H1 (cell line): ENCODE data around the gene SLC13A5. TPM values are rescaled to one million over a fixed set of nuclear protein-coding genes. Genes with fewer than 3 reads are reported as not detected.

Experiments used
- CTCF ChIA-PET: fragments of 300-600 bp; sonication (Branson Sonifier 250); formaldehyde crosslinking; loops from one replicate; lab custom pipeline; 2021; ENCODE audit not compliant: partially characterized antibody; lab: Charles Lee
- POLR2A ChIA-PET: fragments of 300-600 bp; sonication (Branson Sonifier 250); formaldehyde crosslinking; loops from one replicate; lab custom pipeline; 2021; ENCODE audit warnings: inconsistent platforms; ENCODE audit not compliant: partially characterized antibody; lab: Charles Lee
- DNase-seq, 2 experiments: peaks; one replicate each; pipeline versions ENCODE4 v3.0.0 to v3.0.0-alpha.2; 2010 to 2022; ENCODE audit warnings: low spot score in 2 of 2, low read depth in 1 of 2, mixed read lengths in 1 of 2
- FAIRE-seq: peaks from 2 replicates; lab custom pipeline; 2011; peaks lifted over from hg19 to GRCh38; lab: Jason Lieb, UNC
- H2AFZ ChIP-seq: 2 replicates; pipeline ENCODE4 v1.8.1; 2012; ENCODE audit warnings: low read length, inconsistent platforms
- H2AK5ac ChIP-seq: 2 replicates; pipeline ENCODE4 v1.6.1; 2013; ENCODE audit warnings: low read depth, low read length
- H2BK120ac ChIP-seq: replicated peaks from 2 replicates; pipeline ENCODE3; 2013; ENCODE audit warnings: low read depth, low read length, inconsistent platforms
- H2BK12ac ChIP-seq: 2 replicates; pipeline ENCODE4 v1.6.1; 2013; ENCODE audit warnings: low read depth, low read length
- H2BK15ac ChIP-seq: 2 replicates; pipeline ENCODE4 v1.6.1; 2013; ENCODE audit warnings: low read length
- H2BK20ac ChIP-seq: 2 replicates; pipeline ENCODE4 v1.6.1; 2013; ENCODE audit warnings: low read length
- H2BK5ac ChIP-seq: 2 replicates; pipeline ENCODE4 v1.6.1; 2013; ENCODE audit warnings: low read depth, low read length
- H3K14ac ChIP-seq: 2 replicates; pipeline ENCODE4 v1.6.1; 2013; ENCODE audit warnings: inconsistent platforms; ENCODE audit not compliant: insufficient read length
- H3K18ac ChIP-seq: 2 replicates; pipeline ENCODE4 v1.6.1; 2013; ENCODE audit warnings: low read length; ENCODE audit errors: extremely low read depth
- H3K23ac ChIP-seq: 2 replicates; pipeline ENCODE4 v1.6.1; 2013; ENCODE audit warnings: inconsistent platforms; ENCODE audit not compliant: insufficient read length
- H3K23me2 ChIP-seq: 2 replicates; pipeline ENCODE4 v1.6.1; 2013; ENCODE audit warnings: low read depth, low read length
- H3K27ac ChIP-seq: 2 replicates; pipeline ENCODE4 v1.6.1; 2011; ENCODE audit warnings: low read depth, low read length, inconsistent platforms
- H3K27me3 ChIP-seq, 4 experiments: replicated peaks in 1 of 4; 1 replicate in 1 of 4; 2 replicates in 3 of 4; pipeline versions ENCODE4 v1.6.1 to v1.8.1; 2011 to 2013; ENCODE audit warnings: low read length in 3 of 4, mild to moderate bottlenecking in 3 of 4, inconsistent platforms in 2 of 4, mixed read lengths in 2 of 4, moderate library complexity in 1 of 4; ENCODE audit not compliant: control insufficient read depth in 3 of 4, insufficient read depth in 3 of 4; ENCODE audit errors: extremely low read depth in 1 of 4
- H3K36me3 ChIP-seq, 4 experiments: 2 replicates each; pipeline versions ENCODE4 v1.6.1 to v1.8.1; 2011 to 2013; ENCODE audit warnings: mild to moderate bottlenecking in 4 of 4, low read length in 3 of 4, moderate library complexity in 2 of 4, control low read depth in 1 of 4, inconsistent platforms in 1 of 4; ENCODE audit not compliant: insufficient read depth in 4 of 4, control insufficient read depth in 2 of 4
- H3K4ac ChIP-seq: replicated peaks from 2 replicates; pipeline ENCODE3; 2013; ENCODE audit warnings: low read length, low read depth, mixed read lengths, inconsistent platforms; ENCODE audit not compliant: insufficient read length
- H3K4me1 ChIP-seq, 4 experiments: replicated peaks in 1 of 4; 1 replicate in 1 of 4; 2 replicates in 3 of 4; pipeline versions ENCODE4 v1.6.1 to v1.8.1; 2011 to 2013; ENCODE audit warnings: low read length in 3 of 4, inconsistent platforms in 2 of 4, mixed read lengths in 1 of 4; ENCODE audit not compliant: insufficient read depth in 4 of 4, control insufficient read depth in 3 of 4
- H3K4me2 ChIP-seq, 2 experiments: 2 replicates each; pipeline versions ENCODE4 v1.6.1 to v1.8.1; 2011 to 2013; ENCODE audit warnings: low read depth in 2 of 2, low read length in 2 of 2, control low read depth in 1 of 2, inconsistent platforms in 1 of 2, mild to moderate bottlenecking in 1 of 2; ENCODE audit not compliant: insufficient read depth in 1 of 2
- H3K4me3 ChIP-seq, 4 experiments: fragments of 200-600, 300-600 bp in 1 of 4; sonication (generic), shearing (Covaris generic), sonication (Bioruptor Twin) in 1 of 4; 2 replicates each; pipeline versions ENCODE4 v1.5.1 to v1.8.1; 2011 to 2016; ENCODE audit warnings: low read length in 4 of 4, low read depth in 3 of 4, control low read depth in 2 of 4, inconsistent platforms in 2 of 4, mild to moderate bottlenecking in 2 of 4, mixed read lengths in 1 of 4, moderate library complexity in 1 of 4; ENCODE audit not compliant: insufficient read depth in 2 of 4; ENCODE audit errors: extremely low read depth in 1 of 4
- H3K56ac ChIP-seq: replicated peaks from 2 replicates; pipeline ENCODE3; 2013; ENCODE audit warnings: low read depth, mild to moderate bottlenecking, mixed read lengths, low read length, inconsistent platforms; ENCODE audit not compliant: insufficient read length
- H3K79me1 ChIP-seq: 2 replicates; pipeline ENCODE4 v1.6.1; 2013; ENCODE audit warnings: low read depth, low read length, control low read depth
- H3K79me2 ChIP-seq, 2 experiments: 2 replicates each; pipeline versions ENCODE4 v1.6.1 to v1.8.1; 2012 to 2013; ENCODE audit warnings: low read length in 2 of 2, mild to moderate bottlenecking in 2 of 2, inconsistent platforms in 1 of 2; ENCODE audit not compliant: insufficient read depth in 2 of 2, control insufficient read depth in 1 of 2
- H3K9ac ChIP-seq, 4 experiments: replicated peaks in 1 of 4; 1 replicate in 1 of 4; 2 replicates in 3 of 4; pipeline versions ENCODE4 v1.6.1 to v1.8.1; 2011 to 2013; ENCODE audit warnings: low read depth in 3 of 4, low read length in 3 of 4, control low read depth in 2 of 4, mild to moderate bottlenecking in 2 of 4, moderate library complexity in 2 of 4, inconsistent platforms in 1 of 4; ENCODE audit errors: extremely low read depth in 1 of 4
- H3K9me3 ChIP-seq, 2 experiments: 2 replicates each; pipeline versions ENCODE4 v1.6.1 to v1.8.1; 2012 to 2013; ENCODE audit warnings: mild to moderate bottlenecking in 2 of 2, moderate library complexity in 2 of 2, control low read depth in 1 of 2, inconsistent platforms in 1 of 2, low read depth in 1 of 2, low read length in 1 of 2, mixed read lengths in 1 of 2; ENCODE audit not compliant: insufficient read depth in 2 of 2
- H4K20me1 ChIP-seq, 2 experiments: replicated peaks in 1 of 2; 2 replicates each; pipeline versions ENCODE3 to v1.8.1; 2011 to 2013; ENCODE audit warnings: inconsistent platforms in 2 of 2, low read length in 2 of 2, mild to moderate bottlenecking in 1 of 2; ENCODE audit not compliant: insufficient read depth in 2 of 2, control insufficient read depth in 1 of 2
- H4K5ac ChIP-seq: 2 replicates; pipeline ENCODE4 v1.6.1; 2013; ENCODE audit warnings: low read length, low read depth, mixed read lengths, inconsistent platforms; ENCODE audit not compliant: insufficient read length
- H4K8ac ChIP-seq: 2 replicates; pipeline ENCODE4 v1.8.0; 2013; ENCODE audit warnings: mild to moderate bottlenecking, moderate library complexity, low read length, inconsistent platforms; ENCODE audit not compliant: insufficient read depth; ENCODE audit errors: extremely low read depth
- H4K91ac ChIP-seq: replicated peaks from 2 replicates; pipeline ENCODE3; 2013; ENCODE audit warnings: low read length, mixed read lengths, inconsistent platforms; ENCODE audit not compliant: insufficient read length
- ATF2 ChIP-seq: IDR thresholded peaks from 2 replicates; pipeline ENCODE4 v1.6.1; 2012; ENCODE audit warnings: low read length, inconsistent platforms
- CREB1 ChIP-seq: IDR thresholded peaks from 2 replicates; pipeline ENCODE4 v1.6.1; 2012; ENCODE audit warnings: inconsistent platforms
- EP300 ChIP-seq, 2 experiments: IDR thresholded peaks; 1 replicate in 1 of 2; 2 replicates in 1 of 2; pipeline ENCODE4 v1.6.1; 2011 to 2012; ENCODE audit warnings: low read depth in 2 of 2, low read length in 2 of 2, mild to moderate bottlenecking in 2 of 2, borderline replicate concordance in 1 of 2, inconsistent platforms in 1 of 2, moderate library complexity in 1 of 2
- KDM1A ChIP-seq: fragments of 200-600, 300-600 bp; sonication (generic); IDR thresholded peaks from 2 replicates; pipeline ENCODE4 v1.7.1; 2016; ENCODE audit warnings: mild to moderate bottlenecking, low read length, borderline replicate concordance
- MAFK ChIP-seq: IDR thresholded peaks from 2 replicates; pipeline ENCODE4 v1.6.1; 2012; ENCODE audit warnings: low read depth, mild to moderate bottlenecking, improper control_type of control experiment, low read length
- POLR2AphosphoS5 ChIP-seq: IDR thresholded peaks from 2 replicates; pipeline ENCODE4 v1.6.1; 2011; ENCODE audit warnings: low read depth, low read length
- RAD21 ChIP-seq, 2 experiments: IDR thresholded peaks in 1 of 2; conservative IDR thresholded peaks in 1 of 2; 2 replicates each; pipeline ENCODE4 v1.6.1; 2011; ENCODE audit warnings: low read depth in 2 of 2, low read length in 2 of 2, improper control_type of control experiment in 1 of 2, inconsistent platforms in 1 of 2, mild to moderate bottlenecking in 1 of 2, moderate library complexity in 1 of 2
- SIX5 ChIP-seq: IDR thresholded peaks from 2 replicates; pipeline ENCODE4 v1.6.1; 2011; ENCODE audit warnings: mild to moderate bottlenecking, low read depth, low read length
- SP2 ChIP-seq: IDR thresholded peaks from 2 replicates; pipeline ENCODE4 v1.6.1; 2012; ENCODE audit warnings: mild to moderate bottlenecking, low read length, inconsistent platforms
- TCF12 ChIP-seq: IDR thresholded peaks from 2 replicates; pipeline ENCODE4 v1.6.1; 2011; ENCODE audit warnings: low read depth, mild to moderate bottlenecking, low read length
- YY1 ChIP-seq: IDR thresholded peaks from 2 replicates; pipeline ENCODE4 v1.6.1; 2011; ENCODE audit warnings: low read depth, mild to moderate bottlenecking, low read length
- WGBS, 2 experiments: shearing (Covaris generic) in 1 of 2; methylation state at CpG; one replicate each; pipeline versions ENCODE4 v1.1.6 to v1.1.7; 2013 to 2015; ENCODE audit warnings: low lambda C conversion rate in 2 of 2, mixed read lengths in 2 of 2, inconsistent platforms in 1 of 2, low coverage in 1 of 2, missing lambda C conversion rate in 1 of 2; ENCODE audit not compliant: insufficient replicate concordance in 2 of 2, insufficient coverage in 1 of 2, insufficient read length in 1 of 2; ENCODE audit errors: extremely low coverage in 1 of 2, missing lambda C conversion rate in 1 of 2; 5-methylcytosine and 5-hydroxymethylcytosine counted together
- polyA plus RNA-seq, 7 experiments: library from polyadenylated mRNA; depleted of rRNA in 3 of 7; stranded (reverse) in 5 of 7; unstranded in 2 of 7; fragments of >200 nt in 5 of 7; fragments of 200-250 nt in 2 of 7; gene quantifications; 1 replicate in 5 of 7; 2 replicates in 1 of 7; 4 replicates in 1 of 7; pipeline versions ENCODE4 v1.2.1 to v1.2.3, GENCODE V29; 2011 to 2013; ENCODE audit warnings: missing spikeins in 2 of 7, mixed read lengths in 2 of 7
- total RNA-seq: library from RNA; stranded (reverse); fragmentation: NEBNext Ultra II Directional; extraction: Animal tissue kit (Norgen Biotek cat#: 25700); gene quantifications from 2 replicates; pipeline ENCODE4 v1.2.1, GENCODE V29; 2021

The SLC13A5 gene
- total and polyA plus RNA-seq, 2 of the 8 experiments (the other 6 are each of a cell fraction or from before 2014, with no cell fraction given) = 2.1 to 2.6 TPM

GRCh38 chr17:6666077-6666521 is 47.1 kb downstream of the SLC13A5 start:
- Histone ChIP-seq H4K5ac (no peak overlapping the region), H3K27ac (no peak overlapping the region), H3K79me1 (no peaks in the 10 kb centered on the region), H2BK20ac (no peak overlapping the region), H3K23ac (no peak overlapping the region), H3K79me2 (no peaks in the 10 kb centered on the region), H3K14ac (no peak overlapping the region), H2BK5ac (no peak overlapping the region), H3K27me3 (peaks cover 0 to 6% (median 4%) of the 10 kb centered on the region in 4 experiments; a peak in 2 of 7 replicates), H4K20me1 (peaks cover 0 to 2% of the 10 kb centered on the region in 2 experiments), H3K56ac (no peak overlapping the region), H2BK120ac (no peak overlapping the region), H3K4me1 (peaks cover 0 to 2% (median 1%) of the 10 kb centered on the region in 4 experiments; a peak in 1 of 7 replicates), H2BK12ac (no peak overlapping the region), H3K4ac (no peak overlapping the region), H3K23me2 (no peaks in the 10 kb centered on the region), H3K36me3 (no peaks in the 10 kb centered on the region), H2AK5ac (no peak overlapping the region), H3K18ac (no peak overlapping the region), H2BK15ac (no peak overlapping the region), H4K91ac (no peak overlapping the region), H3K4me2 (no peak overlapping the region), H2AFZ (no peak overlapping the region), H3K9me3 (no peaks in the 10 kb centered on the region), H3K4me3 (no peak overlapping the region), H4K8ac (no peak overlapping the region), H3K9ac (no peak overlapping the region)
- peak; percentile 66 to 72 for DNase-seq
- WGBS, 2 experiments = 30% methylated on average over 9 of the region's 9 CpGs; no CpG with 5 or more reads in 1 of the 2 experiments
- ChIA-PET POLR2A (no interaction called here), CTCF (interaction anchor here (0.6 to 4.8 kb wide), 36 partner anchors 8 to 392 kb away, joined by 3 to 41 read pairs (median 4); partner anchors contain the start of genes ALOX12 and SLC13A5)
- FAIRE-seq = peak; percentile 88
- TF ChIP-seq MAFK (no peak), POLR2AphosphoS5 (0 out of 2 replicates have a peak, but pooled peaks have one; percentile 50), TCF12 (peak; percentile 96), EP300 (IDR thresholded peaks at IDR 0.05; ENCODE audit: borderline replicate concordance in 1 of 2, low read depth in 2 of 2, low read length in 2 of 2) (no peak), ATF2 (peak; percentile 30; the same call in 1 of the 2 replicates), YY1 (0 out of 2 replicates have a peak, but pooled peaks have one; percentile 32), RAD21 (IDR thresholded peaks at IDR 0.05 in 1 of 2, conservative IDR thresholded peaks at IDR 0.05 in 1 of 2; ENCODE audit: low read depth in 2 of 2, low read length in 2 of 2) (peak; percentile 98 to 99), KDM1A (no peak), CREB1 (peak; percentile 52; the same call in 1 of the 2 replicates), SP2 (no peak), SIX5 (no peak)
